Esophagus muscularis mucosa (tissue), 4 donors: ENCODE results near the gene MBNL1.
A peak's percentile ranks its signal among the peaks of the same experiment; 100 is the strongest.

Source experiments
- CTCF ChIP-seq, 3 experiments: fragments of 200-600 bp in 2 of 3; fragments of 450-650 bp in 1 of 3; sonication (generic) in 2 of 3; IDR thresholded peaks; one replicate each; pipeline ENCODE4 v1.5.1; 2017 to 2019; ENCODE audit warnings: antibody characterized with exemption in 3 of 3, mild to moderate bottlenecking in 2 of 3, moderate library complexity in 1 of 3
- EP300 ChIP-seq: sonication (generic); formaldehyde crosslinking; IDR thresholded peaks from one replicate; pipeline ENCODE4 v1.6.1; 2017; ENCODE audit warnings: antibody characterized with exemption
- POLR2A ChIP-seq: fragments of 450-650 bp; IDR thresholded peaks from one replicate; pipeline ENCODE4 v1.6.1; 2017; ENCODE audit warnings: antibody characterized with exemption, moderate library complexity, mild to moderate bottlenecking, low read depth
- POLR2AphosphoS5 ChIP-seq, 2 donors: sonication (generic); formaldehyde crosslinking; IDR thresholded peaks; one replicate each; pipeline ENCODE4 v1.6.1; 2017; ENCODE audit warnings: antibody characterized with exemption in 2 of 2

DNA sequence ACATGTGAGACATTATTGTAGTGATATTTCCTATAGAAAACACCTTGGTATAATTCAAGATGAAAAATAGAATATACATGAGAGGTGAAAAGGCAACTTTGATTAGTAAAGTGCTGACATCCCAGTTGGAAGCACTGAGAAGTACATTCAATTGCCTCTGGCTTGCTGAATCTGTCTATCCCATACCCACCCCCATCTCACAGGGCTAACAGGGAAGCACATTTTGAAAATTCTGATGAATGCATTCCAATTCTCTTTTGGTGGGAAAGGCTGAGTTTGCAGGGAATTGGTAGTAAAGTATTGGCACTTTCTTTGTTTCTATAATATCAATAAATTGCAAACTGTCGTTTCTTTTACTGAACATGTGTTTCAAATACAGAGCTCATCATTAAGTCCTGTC, 122.9 kb downstream of the MBNL1 start:
- TF ChIP-seq CTCF (IDR thresholded peaks at IDR 0.05) (no peak), POLR2A (no peak), EP300 (no peak), POLR2AphosphoS5 (IDR thresholded peaks at IDR 0.05) (peak in 1 of 2 donors; percentile 5)
